Fibroblast of lung (primary cell): ENCODE results near the gene ZNF77. TPM values are rescaled to one million over a fixed set of nuclear protein-coding genes. Genes with fewer than 3 reads are reported as not detected.
"Not testable (repeated sequence)": the region's sequence is repeated elsewhere in the genome, so short reads cannot be mapped to it uniquely, and the experiment has no call there.

Experiments
- DNase-seq, 2 donors: peaks; one replicate each; pipeline versions ENCODE4 v3.0.0 to v3.0.0-alpha.2; 2010; ENCODE audit warnings: low read depth in 2 of 2
- H2AFZ ChIP-seq: 2 replicates; pipeline ENCODE4 v1.5.1; 2012; ENCODE audit warnings: low read length, control low read depth, inconsistent platforms
- H3K27ac ChIP-seq: 2 replicates; pipeline ENCODE4 v1.5.1; 2011; ENCODE audit warnings: low read length, control low read depth; ENCODE audit not compliant: insufficient read depth
- H3K27me3 ChIP-seq: 2 replicates; pipeline ENCODE4 v1.5.1; 2011; ENCODE audit warnings: mild to moderate bottlenecking, low read length; ENCODE audit not compliant: control insufficient read depth, insufficient read depth
- H3K36me3 ChIP-seq: 2 replicates; pipeline ENCODE4 v1.5.1; 2011; ENCODE audit warnings: low read length; ENCODE audit not compliant: control insufficient read depth, insufficient read depth
- H3K4me1 ChIP-seq: 2 replicates; pipeline ENCODE4 v1.5.1; 2011; ENCODE audit warnings: low read length; ENCODE audit not compliant: control insufficient read depth, insufficient read depth; ENCODE audit errors: extremely low read depth
- H3K4me2 ChIP-seq: 2 replicates; pipeline ENCODE4 v1.5.1; 2011; ENCODE audit warnings: low read length, control low read depth; ENCODE audit not compliant: insufficient read depth; ENCODE audit errors: extremely low read depth
- H3K4me3 ChIP-seq, 4 experiments: fragments of 200-600 bp in 1 of 4; sonication (generic) in 1 of 4; replicated peaks in 1 of 4; 2 replicates each; pipeline ENCODE4 v1.5.1; 2011 to 2016; ENCODE audit warnings: low read length in 4 of 4, low read depth in 3 of 4, mild to moderate bottlenecking in 3 of 4, control low read depth in 2 of 4, inconsistent platforms in 1 of 4, mixed read lengths in 1 of 4; ENCODE audit not compliant: insufficient read depth in 1 of 4; ENCODE audit errors: control extremely low read depth in 1 of 4
- H3K79me2 ChIP-seq: 2 replicates; pipeline ENCODE4 v1.5.1; 2012; ENCODE audit warnings: mild to moderate bottlenecking, low read length, inconsistent platforms; ENCODE audit not compliant: control insufficient read depth, insufficient read depth
- H3K9ac ChIP-seq: 2 replicates; pipeline ENCODE4 v1.5.1; 2011; ENCODE audit warnings: mild to moderate bottlenecking, low read length, control low read depth; ENCODE audit not compliant: insufficient read depth
- H3K9me3 ChIP-seq: 2 replicates; pipeline ENCODE4 v1.5.1; 2012; ENCODE audit warnings: low read depth, low read length; ENCODE audit not compliant: control insufficient read depth, insufficient read depth
- H4K20me1 ChIP-seq: 2 replicates; pipeline ENCODE4 v1.5.1; 2011; ENCODE audit warnings: low read length; ENCODE audit not compliant: control insufficient read depth, insufficient read depth; ENCODE audit errors: extremely low read depth
- EZH2 ChIP-seq: IDR thresholded peaks from 2 replicates; pipeline ENCODE4 v1.5.1; 2012; ENCODE audit warnings: low read length, control low read depth, mild to moderate bottlenecking; ENCODE audit errors: missing control alignments
- polyA plus RNA-seq, 2 donors: library from polyadenylated mRNA; depleted of rRNA in 1 of 2; stranded (reverse) in 1 of 2; unstranded in 1 of 2; fragments of >200 nt; gene quantifications; 2 replicates each; pipeline ENCODE4 v1.2.1, GENCODE V29; 2011 to 2012; ENCODE audit warnings: missing spikeins in 1 of 2
- total RNA-seq: library from RNA; depleted of rRNA; stranded (reverse); fragments of >200 nt; gene quantifications from 2 replicates; pipeline ENCODE4 v1.2.1, GENCODE V29; 2014
- TF ChIP-seq, protein P1 (sequence below), 2 donors: IDR thresholded peaks in 1 of 2; conservative IDR thresholded peaks in 1 of 2; 1 replicate in 1 of 2; 2 replicates in 1 of 2; pipeline ENCODE4 v1.5.1; 2011 to 2012; ENCODE audit warnings: low read length in 2 of 2, control low read depth in 1 of 2, inconsistent platforms in 1 of 2, low read depth in 1 of 2, mild to moderate bottlenecking in 1 of 2

Gene ZNF77
- total and polyA plus RNA-seq, 2 donors (not counting 1 experiment from before 2014, with no cell fraction given) = 4.0 to 5.0 TPM

DNA sequence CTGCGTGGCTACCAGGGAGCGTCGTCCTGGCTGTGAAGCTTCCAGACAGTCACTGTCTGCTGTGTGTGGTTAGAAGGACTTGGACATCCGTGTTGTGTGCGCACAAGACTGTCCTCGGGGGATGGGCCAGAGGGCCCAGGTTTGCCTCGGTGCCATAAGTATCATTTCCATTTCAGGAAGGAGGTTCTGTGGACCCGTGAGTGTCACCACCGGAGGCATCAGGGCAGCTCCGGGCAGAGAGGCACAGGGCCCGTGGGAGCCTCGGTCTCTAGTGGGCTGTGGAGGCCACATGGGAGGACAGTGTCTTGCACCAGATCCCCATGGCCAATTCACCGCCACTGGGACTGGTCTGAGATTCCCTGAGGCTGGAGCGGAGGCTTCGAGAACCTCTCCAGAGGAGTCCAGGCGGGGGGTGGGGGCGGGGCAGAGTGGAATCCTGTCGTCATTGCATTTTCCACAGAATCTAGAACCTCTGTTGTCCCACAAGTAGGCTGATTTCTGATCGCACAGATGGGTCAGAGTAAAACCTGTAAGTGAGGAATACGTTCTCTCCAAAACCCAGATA is 38.1 kb downstream of the ZNF77 start:
- no peak for DNase-seq
- no peak overlapping the region for H3K4me2 ChIP-seq

GRCh38 chr19:2905918-2906519 is 38.8 kb downstream of the ZNF77 start:
- Histone ChIP-seq H3K27ac (no peak overlapping the region), H3K4me3 (no peak overlapping the region), H2AFZ (no peak overlapping the region), H4K20me1 (no peaks in the 10 kb centered on the region), H3K27me3 (no peaks in the 10 kb centered on the region), H3K36me3 (no peaks in the 10 kb centered on the region), H3K4me2 (no peak overlapping the region), H3K9ac (no peak overlapping the region), H3K9me3 (no peaks in the 10 kb centered on the region), H3K4me1 (no peaks in the 10 kb centered on the region), H3K79me2 (no peaks in the 10 kb centered on the region)
- DNase-seq = no peak
- no peak for TF ChIP-seq EZH2
- TF ChIP-seq, protein P1, sequence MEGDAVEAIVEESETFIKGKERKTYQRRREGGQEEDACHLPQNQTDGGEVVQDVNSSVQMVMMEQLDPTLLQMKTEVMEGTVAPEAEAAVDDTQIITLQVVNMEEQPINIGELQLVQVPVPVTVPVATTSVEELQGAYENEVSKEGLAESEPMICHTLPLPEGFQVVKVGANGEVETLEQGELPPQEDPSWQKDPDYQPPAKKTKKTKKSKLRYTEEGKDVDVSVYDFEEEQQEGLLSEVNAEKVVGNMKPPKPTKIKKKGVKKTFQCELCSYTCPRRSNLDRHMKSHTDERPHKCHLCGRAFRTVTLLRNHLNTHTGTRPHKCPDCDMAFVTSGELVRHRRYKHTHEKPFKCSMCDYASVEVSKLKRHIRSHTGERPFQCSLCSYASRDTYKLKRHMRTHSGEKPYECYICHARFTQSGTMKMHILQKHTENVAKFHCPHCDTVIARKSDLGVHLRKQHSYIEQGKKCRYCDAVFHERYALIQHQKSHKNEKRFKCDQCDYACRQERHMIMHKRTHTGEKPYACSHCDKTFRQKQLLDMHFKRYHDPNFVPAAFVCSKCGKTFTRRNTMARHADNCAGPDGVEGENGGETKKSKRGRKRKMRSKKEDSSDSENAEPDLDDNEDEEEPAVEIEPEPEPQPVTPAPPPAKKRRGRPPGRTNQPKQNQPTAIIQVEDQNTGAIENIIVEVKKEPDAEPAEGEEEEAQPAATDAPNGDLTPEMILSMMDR (conservative IDR thresholded peaks at IDR 0.05 in 1 of 2, IDR thresholded peaks at IDR 0.05 in 1 of 2; ENCODE audit: low read depth in 1 of 2, low read length in 2 of 2) = no peak

More for the DNA sequence above, 38.1 kb downstream of the ZNF77 start:
- H3K79me2 ChIP-seq = no peaks in the 10 kb centered on the region
- no peak overlapping the region for H3K4me3 ChIP-seq
- H3K9ac ChIP-seq = no peak overlapping the region
- no peaks in the 10 kb centered on the region for H4K20me1 ChIP-seq
- TF ChIP-seq, protein P1 (conservative IDR thresholded peaks at IDR 0.05 in 1 of 2, IDR thresholded peaks at IDR 0.05 in 1 of 2; ENCODE audit: low read depth in 1 of 2, low read length in 2 of 2) = no peak
- no peak for TF ChIP-seq EZH2
- no peak overlapping the region for H3K27ac ChIP-seq
- H3K27me3 ChIP-seq = no peaks in the 10 kb centered on the region
- H3K36me3 ChIP-seq = no peaks in the 10 kb centered on the region
- no peaks in the 10 kb centered on the region for H3K4me1 ChIP-seq
- no peaks in the 10 kb centered on the region for H3K9me3 ChIP-seq
- no peak overlapping the region for H2AFZ ChIP-seq

GRCh38 chr19:2903326-2903725 is 41.4 kb downstream of the ZNF77 start:
- not testable (repeated sequence) for H3K4me2 ChIP-seq, H3K4me1 ChIP-seq, H2AFZ ChIP-seq, DNase-seq, H3K27me3 ChIP-seq, H3K9ac ChIP-seq, H3K4me3 ChIP-seq, H3K79me2 ChIP-seq, H3K9me3 ChIP-seq, H3K36me3 ChIP-seq, H3K27ac ChIP-seq, H4K20me1 ChIP-seq
